ENCODE measurements around the gene RUNDC1.

DNA sequence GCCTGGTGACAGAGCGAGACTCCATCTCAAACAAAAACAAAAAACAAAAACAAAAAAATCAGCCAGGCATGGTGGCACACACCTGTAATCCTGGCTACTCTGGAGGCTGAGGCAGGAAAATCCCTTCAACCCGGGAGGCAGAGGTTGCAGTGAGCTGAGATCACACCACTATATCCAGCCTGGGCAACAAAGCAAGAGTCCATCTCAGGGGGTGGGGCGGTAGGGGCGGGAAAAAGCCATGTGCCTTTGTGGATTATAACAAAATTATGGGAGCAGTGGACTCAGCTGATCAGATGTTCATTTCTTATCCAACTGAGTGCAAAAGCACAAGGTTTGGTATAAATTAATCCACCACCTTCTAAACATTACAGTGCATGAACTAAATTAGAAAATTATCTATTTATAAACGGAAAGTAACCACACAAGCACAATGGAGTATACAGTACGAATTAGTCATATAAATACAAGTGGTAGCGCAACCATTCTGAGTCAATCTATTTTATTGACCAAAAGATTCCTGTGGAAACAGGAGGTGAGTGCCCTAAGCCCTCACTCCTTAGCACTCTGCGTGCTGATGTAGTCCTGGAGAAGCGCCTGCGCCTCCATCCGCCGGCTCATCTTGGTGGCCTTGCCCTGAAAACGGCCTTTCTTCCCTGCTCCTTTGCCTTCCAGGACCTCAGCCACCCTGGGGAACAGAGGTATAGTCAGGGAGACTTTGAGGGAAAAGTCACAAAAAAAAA lies 30.2 kb upstream of the RUNDC1 start:
- TF ChIP-seq, protein P1, sequence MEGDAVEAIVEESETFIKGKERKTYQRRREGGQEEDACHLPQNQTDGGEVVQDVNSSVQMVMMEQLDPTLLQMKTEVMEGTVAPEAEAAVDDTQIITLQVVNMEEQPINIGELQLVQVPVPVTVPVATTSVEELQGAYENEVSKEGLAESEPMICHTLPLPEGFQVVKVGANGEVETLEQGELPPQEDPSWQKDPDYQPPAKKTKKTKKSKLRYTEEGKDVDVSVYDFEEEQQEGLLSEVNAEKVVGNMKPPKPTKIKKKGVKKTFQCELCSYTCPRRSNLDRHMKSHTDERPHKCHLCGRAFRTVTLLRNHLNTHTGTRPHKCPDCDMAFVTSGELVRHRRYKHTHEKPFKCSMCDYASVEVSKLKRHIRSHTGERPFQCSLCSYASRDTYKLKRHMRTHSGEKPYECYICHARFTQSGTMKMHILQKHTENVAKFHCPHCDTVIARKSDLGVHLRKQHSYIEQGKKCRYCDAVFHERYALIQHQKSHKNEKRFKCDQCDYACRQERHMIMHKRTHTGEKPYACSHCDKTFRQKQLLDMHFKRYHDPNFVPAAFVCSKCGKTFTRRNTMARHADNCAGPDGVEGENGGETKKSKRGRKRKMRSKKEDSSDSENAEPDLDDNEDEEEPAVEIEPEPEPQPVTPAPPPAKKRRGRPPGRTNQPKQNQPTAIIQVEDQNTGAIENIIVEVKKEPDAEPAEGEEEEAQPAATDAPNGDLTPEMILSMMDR (conservative IDR thresholded peaks at IDR 0.05; ENCODE audit: low read length): no peak
- no peak for TF ChIP-seq EZH2phosphoT487 (IDR thresholded peaks at IDR 0.05; ENCODE audit: borderline replicate concordance, low read depth, low read length)

All from OCI-LY7 (cell line).